A549 (cell line): ENCODE measurements around the gene ASB2.

Experiments used
- RCOR1 ChIP-seq: fragments of 150-350 bp; IDR thresholded peaks from 2 replicates; pipeline ENCODE4 v1.6.1; 2014; ENCODE audit warnings: antibody characterized with exemption, low read length, low read depth
- REST ChIP-seq: fragments of 200-600 bp; sonication (generic); IDR thresholded peaks from 2 replicates; pipeline ENCODE4 v1.6.1; 2016; ENCODE audit warnings: antibody characterized with exemption, mild to moderate bottlenecking, moderate library complexity

- no peak for TF ChIP-seq REST
- TF ChIP-seq RCOR1, result no peak
These were observed 11.0 kb upstream of the ASB2 start for GRCh38 chr14:93987376-93987775.
